CD4-positive, alpha-beta T cell (primary cell): ENCODE results near the gene ETFA. TPM values are rescaled to one million over a fixed set of nuclear protein-coding genes. Genes with fewer than 3 reads are reported as not detected.
"Not testable (repeated sequence)": the region's sequence is repeated elsewhere in the genome, so short reads cannot be mapped to it uniquely, and the experiment has no call there.

Source experiments
- ATAC-seq: fragments of 200-7000 bp; cut with Tn5 transposase; one replicate; pipeline ENCODE4 v1.10.0; 2022; ENCODE audit warnings: mild to moderate bottlenecking; ENCODE audit not compliant: poor library complexity
- CTCF ChIA-PET: fragments of 350-600 bp; sonication (Branson Sonifier 250); formaldehyde crosslinking; loops from one replicate; lab custom pipeline; 2021; ENCODE audit warnings: antibody characterized with exemption, inconsistent platforms; lab: Charles Lee
- POLR2A ChIA-PET: fragments of 350-600 bp; sonication (Branson Sonifier 250); formaldehyde crosslinking; loops from one replicate; lab custom pipeline; 2021; ENCODE audit warnings: antibody characterized with exemption, inconsistent platforms; lab: Charles Lee
- DNase-seq, 14 experiments: peaks; one replicate each; pipeline ENCODE4 v3.0.0-alpha.2; 2013 to 2020; ENCODE audit warnings: mixed read lengths in 2 of 14
- H3K27ac ChIP-seq, 2 donors: one replicate each; pipeline versions ENCODE4 v1.5.1 to v1.7.0; 2013; ENCODE audit warnings: low read length in 2 of 2, low read depth in 1 of 2, mild to moderate bottlenecking in 1 of 2
- H3K27me3 ChIP-seq, 2 experiments: 1 replicate in 1 of 2; 2 replicates in 1 of 2; pipeline versions ENCODE4 v1.6.1 to v1.7.0; 2013; ENCODE audit warnings: low read length in 2 of 2, control low read depth in 1 of 2, mild to moderate bottlenecking in 1 of 2, moderate library complexity in 1 of 2; ENCODE audit not compliant: insufficient read depth in 2 of 2, control insufficient read depth in 1 of 2
- H3K36me3 ChIP-seq: one replicate; pipeline ENCODE4 v1.6.1; 2013; ENCODE audit warnings: low read length, control low read depth; ENCODE audit not compliant: insufficient read depth
- H3K4me1 ChIP-seq: one replicate; pipeline ENCODE4 v1.6.1; 2013; ENCODE audit warnings: low read length, control low read depth; ENCODE audit not compliant: insufficient read depth
- H3K4me3 ChIP-seq: one replicate; pipeline ENCODE4 v1.5.1; 2013; ENCODE audit warnings: mild to moderate bottlenecking, low read length, moderate library complexity
- H3K9me3 ChIP-seq, 2 experiments: 1 replicate in 1 of 2; 2 replicates in 1 of 2; pipeline versions ENCODE4 v1.6.1 to v1.7.0; 2013; ENCODE audit warnings: low read length in 2 of 2, mild to moderate bottlenecking in 2 of 2, control low read depth in 1 of 2, moderate library complexity in 1 of 2; ENCODE audit not compliant: control insufficient read depth in 1 of 2, insufficient read depth in 1 of 2
- H3K27ac Mint-ChIP-seq: one replicate; pipeline ENCODE4 v1.8.0; 2020; ENCODE audit warnings: mixed read lengths
- H3K27me3 Mint-ChIP-seq: one replicate; pipeline ENCODE4 v1.8.0; 2021; ENCODE audit warnings: mixed read lengths
- H3K36me3 Mint-ChIP-seq: one replicate; pipeline ENCODE4 v1.8.0; 2021; ENCODE audit warnings: low read depth, mixed read lengths
- H3K4me1 Mint-ChIP-seq: one replicate; pipeline ENCODE4 v1.8.0; 2021; ENCODE audit warnings: low read depth, mixed read lengths
- H3K4me3 Mint-ChIP-seq: one replicate; pipeline ENCODE4 v1.8.0; 2020; ENCODE audit warnings: mild to moderate bottlenecking, mixed read lengths
- H3K9me3 Mint-ChIP-seq: one replicate; pipeline ENCODE4 v1.8.0; 2020; ENCODE audit warnings: mixed read lengths
- CTCF ChIP-seq: fragments of 200-600 bp; IDR thresholded peaks from one replicate; pipeline ENCODE4 v1.8.0; 2022; ENCODE audit warnings: antibody characterized with exemption, mild to moderate bottlenecking
- intact Hi-C, 2 experiments: fragments of 100-400 bp; cut with DNase I in 1 of 2; cut with micrococcal nuclease in 1 of 2; formaldehyde crosslinking; loops; one replicate each; pipeline versions ENCODE4 v1.15.1 to v1.9.0; 2023 to 2025; cut with DNase I, micrococcal nuclease
- total RNA-seq, 174 experiments: library from RNA in 2 of 174; stranded (reverse) in 2 of 174; gene quantifications; one replicate each; pipeline ENCODE4 v1.2.3 and lab custom pipeline; 2021 to 2026

The ETFA gene
- total RNA-seq, 2 experiments from 2014 or later = 11.4 to 15.2 TPM

- Histone ChIP-seq H3K27ac (no peak overlapping the region), H3K4me3 (no peak overlapping the region), H3K4me1 (no peaks in the 10 kb centered on the region), H3K27me3 (no peaks in the 10 kb centered on the region), H3K9me3 (peaks cover 5 to 24% of the 10 kb centered on the region in 2 experiments), H3K36me3 (peaks cover 67% of the 10 kb centered on the region)
- Mint-ChIP-seq H3K4me3 (no peak overlapping the region), H3K27me3 (no peaks in the 10 kb centered on the region), H3K4me1 (no peaks in the 10 kb centered on the region), H3K9me3 (no peaks in the 10 kb centered on the region), H3K27ac (no peak overlapping the region), H3K36me3 (peaks cover 88% of the 10 kb centered on the region)
- ATAC-seq = no peak
- no peak for DNase-seq
- POLR2A ChIA-PET = no interaction called here
- intact Hi-C loops = no loop called here
- TF ChIP-seq CTCF = no peak
- CTCF ChIA-PET = no interaction called here
These were observed 40.4 kb downstream of the ETFA start for GRCh38 chr15:76270876-76271275.

GRCh38 chr15:76267077-76267476, 44.2 kb downstream of the ETFA start:
- peaks cover 16 to 41% of the 10 kb centered on the region in 2 experiments for H3K9me3 ChIP-seq
- intact Hi-C loops = no loop called here
- H3K36me3 ChIP-seq = peaks cover 74% of the 10 kb centered on the region
- ChIA-PET POLR2A (no interaction called here), CTCF (no interaction called here)
- Mint-ChIP-seq H3K36me3 (peaks cover 96% of the 10 kb centered on the region), H3K4me1 (no peaks in the 10 kb centered on the region), H3K4me3 (no peak overlapping the region), H3K9me3 (peaks cover 8% of the 10 kb centered on the region), H3K27me3 (no peaks in the 10 kb centered on the region), H3K27ac (no peak overlapping the region)
- DNase-seq = no peak
- H3K27ac ChIP-seq = no peak overlapping the region
- H3K4me1 ChIP-seq = no peaks in the 10 kb centered on the region
- H3K27me3 ChIP-seq = no peaks in the 10 kb centered on the region
- H3K4me3 ChIP-seq = no peak overlapping the region
- no peak for TF ChIP-seq CTCF
- no peak for ATAC-seq

GRCh38 chr15:76265769-76266168, 45.5 kb downstream of the ETFA start:
- H3K27me3 ChIP-seq, H3K27me3 Mint-ChIP-seq, intact Hi-C loops, H3K4me1 Mint-ChIP-seq, H3K27ac ChIP-seq, CTCF ChIA-PET, H3K4me3 Mint-ChIP-seq, H3K9me3 Mint-ChIP-seq, POLR2A ChIA-PET, H3K4me3 ChIP-seq, DNase-seq, H3K27ac Mint-ChIP-seq, ATAC-seq, H3K4me1 ChIP-seq: not testable (repeated sequence)
- peaks cover 97% of the 10 kb centered on the region for H3K36me3 Mint-ChIP-seq
- peaks cover 19 to 41% of the 10 kb centered on the region in 2 experiments for H3K9me3 ChIP-seq
- peaks cover 72% of the 10 kb centered on the region for H3K36me3 ChIP-seq

GRCh38 chr15:76260246-76260938, 50.9 kb downstream of the ETFA start:
- intact Hi-C loops = no loop called here
- POLR2A ChIA-PET = no interaction called here
- CTCF ChIA-PET = interaction anchor here (1.2 kb wide), 1 partner anchor 19 kb away, joined by 3 read pairs; no protein-coding TSS in a partner anchor
- H3K9me3 Mint-ChIP-seq = peaks cover 8% of the 10 kb centered on the region
- no peaks in the 10 kb centered on the region for H3K27me3 ChIP-seq
- H3K4me3 Mint-ChIP-seq = no peak overlapping the region
- H3K36me3 ChIP-seq = peaks cover 58% of the 10 kb centered on the region
- no peaks in the 10 kb centered on the region for H3K27me3 Mint-ChIP-seq
- H3K27ac ChIP-seq = no peak overlapping the region
- ATAC-seq (no peak), DNase-seq (no peak)
- TF ChIP-seq CTCF = no peak
- peaks cover 15 to 39% of the 10 kb centered on the region in 2 experiments for H3K9me3 ChIP-seq
- H3K4me1 Mint-ChIP-seq = no peaks in the 10 kb centered on the region
- H3K4me3 ChIP-seq = no peak overlapping the region
- no peaks in the 10 kb centered on the region for H3K4me1 ChIP-seq
- H3K36me3 Mint-ChIP-seq = peaks cover 85% of the 10 kb centered on the region
- no peak overlapping the region for H3K27ac Mint-ChIP-seq
